Activated naive CD8-positive, alpha-beta T cell (primary cell): ENCODE measurements around the gene CHAD.
"Not testable (repeated sequence)": the region's sequence is repeated elsewhere in the genome, so short reads cannot be mapped to it uniquely, and the experiment has no call there.

Experiments
- H3K27ac Mint-ChIP-seq: one replicate; pipeline ENCODE4 v1.8.0; 2021; ENCODE audit warnings: mixed read lengths
- H3K27me3 Mint-ChIP-seq: one replicate; pipeline ENCODE4 v1.8.0; 2021; ENCODE audit warnings: mixed read lengths
- H3K36me3 Mint-ChIP-seq: one replicate; pipeline ENCODE4 v1.8.0; 2021; ENCODE audit warnings: mixed read lengths
- H3K4me1 Mint-ChIP-seq: one replicate; pipeline ENCODE4 v1.8.0; 2021; ENCODE audit warnings: low read depth, mixed read lengths
- H3K4me3 Mint-ChIP-seq: one replicate; pipeline ENCODE4 v1.8.0; 2021; ENCODE audit warnings: mild to moderate bottlenecking, mixed read lengths
- H3K9me3 Mint-ChIP-seq: one replicate; pipeline ENCODE4 v1.8.0; 2021; ENCODE audit warnings: low read depth, mixed read lengths

The CHAD gene

GRCh38 chr17:50424996-50425681, 43.5 kb downstream of the CHAD start:
- H3K36me3 Mint-ChIP-seq = no peaks in the 10 kb centered on the region
- H3K9me3 Mint-ChIP-seq = no peaks in the 10 kb centered on the region
- peaks cover 34% of the 10 kb centered on the region for H3K4me1 Mint-ChIP-seq
- H3K27me3 Mint-ChIP-seq = no peaks in the 10 kb centered on the region
- no peak overlapping the region for H3K27ac Mint-ChIP-seq
- H3K4me3 Mint-ChIP-seq = peak overlapping the region; percentile 86

GRCh38 chr17:50424246-50424995, 44.3 kb downstream of the CHAD start:
- Mint-ChIP-seq H3K27me3 (no peaks in the 10 kb centered on the region), H3K9me3 (peaks cover under 1% of the 10 kb centered on the region), H3K4me3 (peak overlapping the region; percentile 86), H3K27ac (no peak overlapping the region), H3K4me1 (peaks cover 34% of the 10 kb centered on the region), H3K36me3 (no peaks in the 10 kb centered on the region)

- Mint-ChIP-seq H3K27ac (no peak overlapping the region), H3K4me1 (peaks cover 34% of the 10 kb centered on the region), H3K27me3 (no peaks in the 10 kb centered on the region), H3K36me3 (peaks cover 2% of the 10 kb centered on the region), H3K9me3 (peaks cover 7% of the 10 kb centered on the region), H3K4me3 (peak overlapping the region; percentile 31)
These were observed 45.0 kb downstream of the CHAD start for GRCh38 chr17:50423553-50424159.

GRCh38 chr17:50422738-50423137, 45.9 kb downstream of the CHAD start:
- H3K9me3 Mint-ChIP-seq = peaks cover 7% of the 10 kb centered on the region
- no peak overlapping the region for H3K4me3 Mint-ChIP-seq
- H3K27ac Mint-ChIP-seq = no peak overlapping the region
- H3K27me3 Mint-ChIP-seq = no peaks in the 10 kb centered on the region
- peaks cover 5% of the 10 kb centered on the region for H3K36me3 Mint-ChIP-seq
- peaks cover 32% of the 10 kb centered on the region for H3K4me1 Mint-ChIP-seq

- Mint-ChIP-seq H3K9me3 (peaks cover 7% of the 10 kb centered on the region), H3K4me3 (peak overlapping the region; percentile 79), H3K4me1 (peaks cover 20% of the 10 kb centered on the region), H3K27me3 (no peaks in the 10 kb centered on the region), H3K27ac (peak overlapping the region; percentile 91), H3K36me3 (peaks cover 5% of the 10 kb centered on the region)
These were observed 47.2 kb downstream of the CHAD start for GRCh38 chr17:50421308-50422051.

- Mint-ChIP-seq H3K4me3 (peak overlapping the region; percentile 79), H3K36me3 (peaks cover 5% of the 10 kb centered on the region), H3K27me3 (no peaks in the 10 kb centered on the region), H3K9me3 (peaks cover 7% of the 10 kb centered on the region), H3K27ac (peak overlapping the region; percentile 91), H3K4me1 (peaks cover 18% of the 10 kb centered on the region)
These were observed 48.1 kb downstream of the CHAD start for GRCh38 chr17:50420419-50421112.

GRCh38 chr17:50419577-50419976, 49.1 kb downstream of the CHAD start:
- not testable (repeated sequence) for H3K4me3 Mint-ChIP-seq, H3K9me3 Mint-ChIP-seq, H3K27me3 Mint-ChIP-seq, H3K36me3 Mint-ChIP-seq, H3K27ac Mint-ChIP-seq
- H3K4me1 Mint-ChIP-seq = peaks cover 14% of the 10 kb centered on the region

GRCh38 chr17:50414808-50415207, 53.9 kb downstream of the CHAD start:
- Mint-ChIP-seq H3K4me3 (no peak overlapping the region), H3K36me3 (peaks cover 5% of the 10 kb centered on the region), H3K27me3 (no peaks in the 10 kb centered on the region), H3K27ac (no peak overlapping the region), H3K9me3 (peaks cover 7% of the 10 kb centered on the region), H3K4me1 (no peaks in the 10 kb centered on the region)
